Suprapubic skin (tissue), 4 donors: ENCODE results near the gene CBY1. TPM values are rescaled to one million over a fixed set of nuclear protein-coding genes. Genes with fewer than 3 reads are reported as not detected.

ENCODE experiments used
- DNase-seq, 2 donors: peaks; one replicate each; pipeline ENCODE4 v3.0.0-alpha.2; 2019; ENCODE audit warnings: low spot score in 2 of 2
- H3K27ac ChIP-seq: fragments of 200-600 bp; sonication (generic); one replicate; pipeline ENCODE4 v1.5.1; 2019
- H3K27me3 ChIP-seq: fragments of 200-600 bp; sonication (generic); one replicate; pipeline ENCODE4 v1.5.1; 2019
- H3K36me3 ChIP-seq: fragments of 200-600 bp; sonication (generic); one replicate; pipeline ENCODE4 v1.5.1; 2019
- H3K4me1 ChIP-seq: fragments of 200-600 bp; sonication (generic); one replicate; pipeline ENCODE4 v1.5.1; 2019
- H3K4me3 ChIP-seq: fragments of 200-600 bp; sonication (generic); one replicate; pipeline ENCODE4 v1.5.1; 2019; ENCODE audit warnings: mild to moderate bottlenecking
- H3K9me3 ChIP-seq: fragments of 200-600 bp; sonication (generic); one replicate; pipeline ENCODE4 v1.5.1; 2019
- CTCF ChIP-seq, 2 donors: fragments of 200-600 bp in 1 of 2; fragments of 450-650 bp in 1 of 2; sonication (generic) in 1 of 2; IDR thresholded peaks; one replicate each; pipeline ENCODE4 v1.5.1; 2016 to 2019; ENCODE audit warnings: antibody characterized with exemption in 2 of 2, mild to moderate bottlenecking in 1 of 2, moderate library complexity in 1 of 2
- EP300 ChIP-seq: sonication (generic); formaldehyde crosslinking; IDR thresholded peaks from one replicate; pipeline ENCODE4 v1.6.1; 2017; ENCODE audit warnings: antibody characterized with exemption
- POLR2A ChIP-seq, 2 donors: fragments of 450-650 bp; IDR thresholded peaks; one replicate each; pipeline ENCODE4 v1.6.1; 2017; ENCODE audit warnings: antibody characterized with exemption in 2 of 2, mild to moderate bottlenecking in 2 of 2, moderate library complexity in 2 of 2
- POLR2AphosphoS5 ChIP-seq, 3 donors: sonication (generic); formaldehyde crosslinking; IDR thresholded peaks; one replicate each; pipeline ENCODE4 v1.6.1; 2017; ENCODE audit warnings: antibody characterized with exemption in 3 of 3
- WGBS: methylation state at CpG from one replicate; pipeline ENCODE4 v1.1.5; 2018; 5-methylcytosine and 5-hydroxymethylcytosine counted together
- total RNA-seq, 4 donors: library from RNA; depleted of rRNA; stranded (reverse); fragments of >200 nt; gene quantifications; one replicate each; pipeline ENCODE4 v1.1.0, GENCODE V29; 2016

CBY1 gene
- 10 to 100 TPM in 3 of 4 donors, 1 to 10 TPM in 1; 9.9 to 25.7 (median 15.4) TPM for total RNA-seq

- no peaks in the 10 kb centered on the region for H3K27me3 ChIP-seq
- peak within 1 kb of the TSS; percentile 89 for H3K27ac ChIP-seq
- peaks cover 25% of the 10 kb centered on the region for H3K4me1 ChIP-seq
- WGBS, result 0% methylated on average over 20 of the region's 66 CpGs
- no peaks in the 10 kb centered on the region for H3K9me3 ChIP-seq
- peak; percentile 87 to 94 for DNase-seq
- H3K36me3 ChIP-seq, result no peaks in the 10 kb centered on the region
- peak within 1 kb of the TSS; percentile 96 for H3K4me3 ChIP-seq
- TF ChIP-seq CTCF (IDR thresholded peaks at IDR 0.05) (no peak), POLR2A (IDR thresholded peaks at IDR 0.05) (peak in 1 of 2 donors; percentile 39), POLR2AphosphoS5 (IDR thresholded peaks at IDR 0.05) (peak in 2 of 3 donors; percentile 27 to 76), EP300 (no peak)
Observed at GRCh38 chr22:38656256-38657044, at the start of gene CBY1, which contains the start of gene FAM227A. Gene CBY1, plus strand, starts transcription at chr22:38656638. Its CDS starts 11,417 bp downstream, at chr22:38668055. Gene FAM227A, minus strand, starts transcription at chr22:38656392. Its CDS starts 6,224 bp downstream, at chr22:38650168.

GRCh38 chr22:38607680-38608079, 48.8 kb upstream of the CBY1 start:
- Histone ChIP-seq H3K9me3 (no peaks in the 10 kb centered on the region), H3K27me3 (no peaks in the 10 kb centered on the region), H3K36me3 (no peaks in the 10 kb centered on the region), H3K4me1 (no peaks in the 10 kb centered on the region), H3K27ac (no peak overlapping the region), H3K4me3 (no peak overlapping the region)
- DNase-seq, result no peak
- TF ChIP-seq EP300 (no peak), POLR2A (IDR thresholded peaks at IDR 0.05) (no peak), CTCF (IDR thresholded peaks at IDR 0.05) (no peak), POLR2AphosphoS5 (IDR thresholded peaks at IDR 0.05) (no peak)
- WGBS, result 96% methylated on average over 3 of the region's 3 CpGs

GRCh38 chr22:38608992-38609750, 47.3 kb upstream of the CBY1 start:
- Histone ChIP-seq H3K9me3 (no peaks in the 10 kb centered on the region), H3K4me3 (no peak overlapping the region), H3K4me1 (no peaks in the 10 kb centered on the region), H3K27me3 (no peaks in the 10 kb centered on the region), H3K27ac (no peak overlapping the region), H3K36me3 (no peaks in the 10 kb centered on the region)
- no peak for DNase-seq
- TF ChIP-seq POLR2A (IDR thresholded peaks at IDR 0.05), result no peak
- TF ChIP-seq POLR2AphosphoS5 (IDR thresholded peaks at IDR 0.05), result no peak
- TF ChIP-seq CTCF (IDR thresholded peaks at IDR 0.05), result no peak
- TF ChIP-seq EP300, result no peak
- 82% methylated on average over 13 of the region's 13 CpGs for WGBS

- Histone ChIP-seq H3K9me3 (no peaks in the 10 kb centered on the region), H3K4me3 (no peak overlapping the region), H3K4me1 (no peaks in the 10 kb centered on the region), H3K36me3 (no peaks in the 10 kb centered on the region), H3K27ac (no peak overlapping the region), H3K27me3 (no peaks in the 10 kb centered on the region)
- DNase-seq, result no peak
- TF ChIP-seq POLR2AphosphoS5 (IDR thresholded peaks at IDR 0.05), result no peak
- TF ChIP-seq CTCF (IDR thresholded peaks at IDR 0.05), result no peak
- TF ChIP-seq POLR2A (IDR thresholded peaks at IDR 0.05), result no peak
- TF ChIP-seq EP300, result no peak
- 87% methylated on average over 5 of the region's 5 CpGs for WGBS
Observed at GRCh38 chr22:38610234-38610633, 46.2 kb upstream of the CBY1 start.

GRCh38 chr22:38611559-38611958, 44.9 kb upstream of the CBY1 start:
- TF ChIP-seq CTCF (IDR thresholded peaks at IDR 0.05), result no peak
- TF ChIP-seq EP300, result no peak
- no peak for TF ChIP-seq POLR2A (IDR thresholded peaks at IDR 0.05)
- no peak for TF ChIP-seq POLR2AphosphoS5 (IDR thresholded peaks at IDR 0.05)
- Histone ChIP-seq H3K4me1 (no peaks in the 10 kb centered on the region), H3K4me3 (no peak overlapping the region), H3K9me3 (no peaks in the 10 kb centered on the region), H3K27ac (no peak overlapping the region), H3K36me3 (no peaks in the 10 kb centered on the region), H3K27me3 (no peaks in the 10 kb centered on the region)
- no peak for DNase-seq
- 98% methylated on average over 5 of the region's 5 CpGs for WGBS
